Esophagus muscularis mucosa (tissue), 4 donors: ENCODE measurements around the gene KRT12. TPM values are rescaled to one million over a fixed set of nuclear protein-coding genes. Genes with fewer than 3 reads are reported as not detected.

Experiments used
- DNase-seq: peaks from one replicate; pipeline ENCODE4 v3.0.0-alpha.2; 2017; ENCODE audit errors: extremely low spot score
- H3K27ac ChIP-seq, 4 donors: fragments of 200-600 bp; sonication (generic); replicated peaks in 1 of 4; 1 replicate in 3 of 4; 2 replicates in 1 of 4; pipeline ENCODE4 v1.5.1; 2016 to 2019; ENCODE audit warnings: mild to moderate bottlenecking in 1 of 4
- H3K27me3 ChIP-seq, 4 donors: fragments of 200-600 bp; sonication (generic); one replicate each; pipeline versions ENCODE4 v1.5.1 to v1.6.0; 2016 to 2019
- H3K36me3 ChIP-seq, 4 donors: fragments of 200-600 bp; sonication (generic); one replicate each; pipeline ENCODE4 v1.5.1; 2016 to 2019
- H3K4me1 ChIP-seq, 4 donors: fragments of 200-600 bp; sonication (generic); one replicate each; pipeline ENCODE4 v1.5.1; 2016 to 2019
- H3K4me3 ChIP-seq, 4 donors: fragments of 200-600 bp; sonication (generic); 1 replicate in 2 of 4; 2 replicates in 2 of 4; pipeline ENCODE4 v1.5.1; 2016 to 2019; ENCODE audit warnings: mild to moderate bottlenecking in 4 of 4, moderate library complexity in 1 of 4
- H3K9me3 ChIP-seq, 4 donors: fragments of 200-600 bp; sonication (generic); 1 replicate in 3 of 4; 2 replicates in 1 of 4; pipeline ENCODE4 v1.5.1; 2016 to 2019
- EP300 ChIP-seq: sonication (generic); formaldehyde crosslinking; IDR thresholded peaks from one replicate; pipeline ENCODE4 v1.6.1; 2017; ENCODE audit warnings: antibody characterized with exemption
- POLR2A ChIP-seq: fragments of 450-650 bp; IDR thresholded peaks from one replicate; pipeline ENCODE4 v1.6.1; 2017; ENCODE audit warnings: antibody characterized with exemption, moderate library complexity, mild to moderate bottlenecking, low read depth
- POLR2AphosphoS5 ChIP-seq, 2 donors: sonication (generic); formaldehyde crosslinking; IDR thresholded peaks; one replicate each; pipeline ENCODE4 v1.6.1; 2017; ENCODE audit warnings: antibody characterized with exemption in 2 of 2
- WGBS: methylation state at CpG from one replicate; pipeline ENCODE4 v1.1.5; 2018; 5-methylcytosine and 5-hydroxymethylcytosine counted together
- intact Hi-C: fragments of 100-400 bp; cut with DNase I; formaldehyde crosslinking; loops from one replicate; pipeline ENCODE4 v1.15.1; 2023
- total RNA-seq, 4 donors: library from RNA; depleted of rRNA; stranded (reverse); fragments of >200 nt; gene quantifications; one replicate each; pipeline versions ENCODE4 v1.1.0 to v1.2.1, GENCODE V29; 2016
- TF ChIP-seq, protein P1 (sequence below), 3 experiments: fragments of 200-600 bp in 2 of 3; fragments of 450-650 bp in 1 of 3; sonication (generic) in 2 of 3; IDR thresholded peaks; one replicate each; pipeline ENCODE4 v1.5.1; 2017 to 2019; ENCODE audit warnings: antibody characterized with exemption in 3 of 3, mild to moderate bottlenecking in 2 of 3, moderate library complexity in 1 of 3

Gene KRT12
- total RNA-seq, 4 donors from 2014 or later, result not detected

DNA sequence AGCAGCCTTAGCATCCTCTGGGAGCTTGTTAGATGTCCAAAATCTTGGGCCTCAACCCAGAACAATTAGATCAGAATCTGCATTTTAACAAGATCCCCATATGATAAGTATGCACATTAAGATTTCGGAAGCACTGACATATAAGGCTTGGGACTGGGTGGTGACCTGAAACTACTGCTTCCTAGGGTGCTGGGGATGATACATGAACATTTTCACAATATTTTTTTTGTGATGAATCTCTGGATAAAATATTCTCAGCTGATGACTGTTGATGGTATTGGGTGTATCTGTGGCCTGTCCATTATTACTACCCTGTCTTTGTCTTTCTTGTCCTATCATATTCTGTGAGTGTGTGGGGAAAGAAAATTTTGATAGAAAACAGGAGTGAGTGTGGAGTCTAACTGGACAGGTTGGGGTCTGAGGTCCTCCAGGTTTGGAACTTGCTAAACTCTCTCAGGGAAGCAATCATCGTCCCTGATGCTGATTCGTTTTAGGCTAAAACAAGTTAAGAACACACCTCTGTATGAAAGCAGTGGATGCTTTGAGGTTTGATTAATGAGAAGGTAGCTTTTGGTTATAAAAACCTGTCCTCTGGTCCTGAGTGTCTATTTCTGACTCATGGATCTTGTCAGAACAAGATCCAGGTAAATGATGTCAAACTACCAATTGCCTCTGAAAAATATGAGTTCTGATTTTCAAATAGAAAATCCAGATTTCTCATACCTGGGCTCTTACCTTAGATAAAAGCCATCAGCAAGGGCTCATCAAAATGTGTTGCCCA lies 47.2 kb upstream of the KRT12 start:
- WGBS, result 66% methylated on average over 3 of the region's 3 CpGs
- TF ChIP-seq POLR2A (no peak), POLR2AphosphoS5 (IDR thresholded peaks at IDR 0.05) (no peak), EP300 (no peak)
- TF ChIP-seq, protein P1, sequence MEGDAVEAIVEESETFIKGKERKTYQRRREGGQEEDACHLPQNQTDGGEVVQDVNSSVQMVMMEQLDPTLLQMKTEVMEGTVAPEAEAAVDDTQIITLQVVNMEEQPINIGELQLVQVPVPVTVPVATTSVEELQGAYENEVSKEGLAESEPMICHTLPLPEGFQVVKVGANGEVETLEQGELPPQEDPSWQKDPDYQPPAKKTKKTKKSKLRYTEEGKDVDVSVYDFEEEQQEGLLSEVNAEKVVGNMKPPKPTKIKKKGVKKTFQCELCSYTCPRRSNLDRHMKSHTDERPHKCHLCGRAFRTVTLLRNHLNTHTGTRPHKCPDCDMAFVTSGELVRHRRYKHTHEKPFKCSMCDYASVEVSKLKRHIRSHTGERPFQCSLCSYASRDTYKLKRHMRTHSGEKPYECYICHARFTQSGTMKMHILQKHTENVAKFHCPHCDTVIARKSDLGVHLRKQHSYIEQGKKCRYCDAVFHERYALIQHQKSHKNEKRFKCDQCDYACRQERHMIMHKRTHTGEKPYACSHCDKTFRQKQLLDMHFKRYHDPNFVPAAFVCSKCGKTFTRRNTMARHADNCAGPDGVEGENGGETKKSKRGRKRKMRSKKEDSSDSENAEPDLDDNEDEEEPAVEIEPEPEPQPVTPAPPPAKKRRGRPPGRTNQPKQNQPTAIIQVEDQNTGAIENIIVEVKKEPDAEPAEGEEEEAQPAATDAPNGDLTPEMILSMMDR (IDR thresholded peaks at IDR 0.05), result no peak
- no peaks in the 10 kb centered on the region for H3K36me3 ChIP-seq
- no peaks in the 10 kb centered on the region for H3K9me3 ChIP-seq
- intact Hi-C loops, result no loop called here
- H3K27me3 ChIP-seq, result no peaks in the 10 kb centered on the region
- no peak for DNase-seq
- H3K4me3 ChIP-seq, result no peak overlapping the region
- no peak overlapping the region for H3K27ac ChIP-seq
- H3K4me1 ChIP-seq, result peaks cover 0 to 29% (median 19%) of the 10 kb centered on the region in 4 donors

DNA sequence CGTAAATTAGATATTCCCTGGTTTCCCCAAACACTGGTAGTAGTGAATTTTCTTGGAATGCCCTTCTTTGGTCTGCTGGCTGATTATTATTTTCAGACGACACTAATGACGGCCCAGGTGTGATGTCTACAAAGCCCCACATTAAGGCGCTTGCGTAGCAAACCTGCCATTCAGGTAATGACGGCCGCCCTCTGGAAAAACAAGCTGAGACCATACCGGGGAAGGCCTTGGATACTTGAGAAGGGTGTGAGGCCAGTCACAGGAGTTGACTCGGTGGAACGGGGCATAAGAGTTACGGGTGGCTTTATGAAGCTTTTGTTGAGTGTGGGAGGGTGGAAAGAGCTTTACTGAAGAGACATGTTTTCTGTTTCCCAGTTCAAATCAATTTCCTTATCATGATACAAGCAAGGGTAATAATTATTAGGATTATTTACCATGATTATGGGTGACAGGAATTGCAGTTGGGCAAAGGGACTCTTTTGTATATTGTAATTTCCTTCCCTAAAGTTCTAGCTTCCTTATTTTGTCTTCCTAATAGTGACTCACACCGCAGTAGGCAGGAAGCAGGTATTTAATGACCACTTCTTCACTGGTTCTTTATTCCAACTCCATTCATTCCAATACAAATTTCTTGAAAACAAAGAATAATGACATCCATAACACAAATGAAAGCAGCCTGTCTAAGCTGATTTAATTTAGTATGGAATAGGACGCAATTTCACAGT lies 45.6 kb upstream of the KRT12 start:
- H3K36me3 ChIP-seq, result no peaks in the 10 kb centered on the region
- H3K4me3 ChIP-seq, result no peak overlapping the region
- TF ChIP-seq, protein P1 (IDR thresholded peaks at IDR 0.05), result no peak
- no peak for TF ChIP-seq EP300
- no peak for TF ChIP-seq POLR2A
- TF ChIP-seq POLR2AphosphoS5 (IDR thresholded peaks at IDR 0.05), result no peak
- intact Hi-C loops, result no loop called here
- peaks cover 0 to 29% (median 21%) of the 10 kb centered on the region in 4 donors for H3K4me1 ChIP-seq
- no peaks in the 10 kb centered on the region for H3K9me3 ChIP-seq
- 91% methylated on average over 13 of the region's 13 CpGs for WGBS
- H3K27me3 ChIP-seq, result no peaks in the 10 kb centered on the region
- H3K27ac ChIP-seq, result no peak overlapping the region
- DNase-seq, result no peak

DNA sequence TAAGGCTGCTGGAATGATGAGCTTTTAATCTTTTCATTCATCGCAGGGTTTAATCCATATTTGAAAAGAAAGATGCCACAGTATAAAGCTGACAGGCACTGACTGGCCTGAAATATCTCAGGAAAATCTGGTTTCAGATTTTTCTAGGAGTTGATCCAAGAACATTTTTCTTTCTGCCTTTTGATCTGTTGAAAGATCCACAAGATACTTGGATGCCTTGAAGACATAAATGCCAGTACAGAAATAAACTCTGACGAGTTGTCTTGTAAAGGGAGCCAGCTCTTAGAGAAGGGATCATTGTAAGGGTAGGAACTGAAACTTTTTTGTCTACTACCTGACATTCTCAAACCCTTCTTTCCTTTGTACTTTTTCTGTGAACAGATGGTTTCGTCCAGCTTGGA lies 43.4 kb upstream of the KRT12 start:
- Histone ChIP-seq H3K9me3 (no peaks in the 10 kb centered on the region), H3K4me3 (no peak overlapping the region), H3K36me3 (no peaks in the 10 kb centered on the region), H3K27ac (peak overlapping the region; percentile 55 to 75 (median 62)), H3K4me1 (peaks cover 0 to 29% (median 21%) of the 10 kb centered on the region in 4 donors), H3K27me3 (peaks cover 0 to 9% (median 0%) of the 10 kb centered on the region in 4 donors)
- TF ChIP-seq POLR2AphosphoS5 (IDR thresholded peaks at IDR 0.05), result peak in 1 of 2 donors; percentile 31
- TF ChIP-seq, protein P1 (IDR thresholded peaks at IDR 0.05), result no peak
- whole genome bisulfite sequencing, result 30% methylated on average over 3 of the region's 3 CpGs
- intact Hi-C loops, result no loop called here
- DNase-seq, result no peak

DNA sequence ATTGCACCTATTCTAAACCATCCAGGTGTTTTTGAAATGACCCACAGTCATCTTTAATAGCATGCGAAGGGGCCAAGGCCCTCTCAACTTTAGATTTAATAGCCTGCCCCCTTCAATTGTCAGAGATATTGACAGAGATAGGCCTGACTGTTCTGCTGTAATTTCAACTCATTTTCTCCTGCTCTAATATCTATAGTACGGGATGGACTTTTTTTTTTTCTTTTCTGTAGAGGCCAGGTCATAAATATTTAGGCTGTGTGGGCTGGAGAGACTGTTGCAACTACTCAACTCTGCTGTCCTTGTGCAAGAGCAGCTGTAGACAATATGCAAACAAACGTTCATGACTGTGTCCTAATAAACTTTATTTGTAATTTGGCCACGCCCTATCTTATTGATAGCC lies 42.7 kb upstream of the KRT12 start:
- DNase-seq, result no peak
- peak overlapping the region; percentile 55 to 75 (median 62) for H3K27ac ChIP-seq
- no peaks in the 10 kb centered on the region for H3K9me3 ChIP-seq
- peaks cover 0 to 26% (median 21%) of the 10 kb centered on the region in 4 donors for H3K4me1 ChIP-seq
- H3K36me3 ChIP-seq, result no peaks in the 10 kb centered on the region
- 39% methylated on average over 4 of the region's 4 CpGs for WGBS
- TF ChIP-seq EP300, result no peak
- TF ChIP-seq POLR2AphosphoS5 (IDR thresholded peaks at IDR 0.05), result no peak
- TF ChIP-seq POLR2A, result no peak
- TF ChIP-seq, protein P1 (IDR thresholded peaks at IDR 0.05), result no peak
- H3K4me3 ChIP-seq, result no peak overlapping the region
- H3K27me3 ChIP-seq, result peaks cover 0 to 12% (median 0%) of the 10 kb centered on the region in 4 donors
- intact Hi-C loops, result loop anchor here (2.0 to 10.0 kb wide), 5 partner anchors 105 to 753 kb away; no protein-coding TSS in a partner anchor
